Osteoblast (primary cell): ENCODE measurements around the gene C20orf204. TPM values are rescaled to one million over a fixed set of nuclear protein-coding genes. Genes with fewer than 3 reads are reported as not detected.
A peak's percentile ranks its signal among the peaks of the same experiment; 100 is the strongest.

Experiments
- DNase-seq: peaks from one replicate; pipeline ENCODE4 v3.0.0; 2011; ENCODE audit warnings: low spot score, mixed read lengths; ENCODE audit not compliant: insufficient read length; ENCODE audit errors: missing footprints
- H2AFZ ChIP-seq: 2 replicates; pipeline ENCODE4 v1.6.0; 2011; ENCODE audit warnings: mild to moderate bottlenecking, low read length
- H3K27ac ChIP-seq: 2 replicates; pipeline ENCODE4 v1.5.1; 2011; ENCODE audit warnings: mild to moderate bottlenecking, low read depth, low read length, moderate library complexity
- H3K27me3 ChIP-seq: 2 replicates; pipeline ENCODE4 v1.6.0; 2012; ENCODE audit warnings: mild to moderate bottlenecking, control low read depth, inconsistent platforms, low read length, moderate library complexity; ENCODE audit not compliant: insufficient read depth
- H3K36me3 ChIP-seq: 2 replicates; pipeline ENCODE4 v1.5.1; 2011; ENCODE audit warnings: mild to moderate bottlenecking, low read length, control low read depth, moderate library complexity; ENCODE audit not compliant: insufficient read depth
- H3K4me1 ChIP-seq: 2 replicates; pipeline ENCODE4 v1.5.1; 2011; ENCODE audit warnings: mild to moderate bottlenecking, low read length, control low read depth, moderate library complexity; ENCODE audit not compliant: insufficient read depth
- H3K4me2 ChIP-seq: 2 replicates; pipeline ENCODE4 v1.6.0; 2011; ENCODE audit warnings: mild to moderate bottlenecking, low read length; ENCODE audit not compliant: insufficient read depth
- H3K4me3 ChIP-seq: fragments of 200-600 bp; sonication (generic); 3 replicates; pipeline ENCODE4 v1.5.1; 2012; ENCODE audit warnings: mild to moderate bottlenecking, low read length, inconsistent platforms; ENCODE audit not compliant: insufficient read depth
- H3K79me2 ChIP-seq: 2 replicates; pipeline ENCODE4 v1.6.0; 2012; ENCODE audit warnings: mild to moderate bottlenecking, low read length, control low read depth, inconsistent platforms; ENCODE audit not compliant: insufficient read depth
- H3K9me3 ChIP-seq: 2 replicates; pipeline ENCODE4 v1.5.1; 2011; ENCODE audit warnings: low read depth, low read length, control low read depth
- H4K20me1 ChIP-seq: 2 replicates; pipeline ENCODE4 v1.6.0; 2012; ENCODE audit warnings: mild to moderate bottlenecking, low read length, control low read depth; ENCODE audit not compliant: insufficient read depth
- total RNA-seq: library from RNA; depleted of rRNA; stranded (reverse); fragments of >200 nt; gene quantifications from 2 replicates; pipeline ENCODE4 v1.2.3, GENCODE V29; 2012
- TF ChIP-seq, protein P1 (sequence below): IDR thresholded peaks from 2 replicates; pipeline ENCODE4 v1.5.1; 2011; ENCODE audit warnings: mild to moderate bottlenecking, low read depth, low read length, moderate library complexity; ENCODE audit errors: extremely low read depth

C20orf204 gene
- total RNA-seq, 1 donor: 1.1 TPM

GRCh38 chr20:64067733-64068307 lies 31.8 kb downstream of the C20orf204 start:
- Histone ChIP-seq H2AFZ (no peak overlapping the region), H3K27me3 (no peaks in the 10 kb centered on the region), H3K4me2 (no peak overlapping the region), H3K36me3 (no peaks in the 10 kb centered on the region), H4K20me1 (peaks cover 39% of the 10 kb centered on the region), H3K79me2 (no peaks in the 10 kb centered on the region), H3K4me3 (no peak overlapping the region), H3K9me3 (no peaks in the 10 kb centered on the region), H3K4me1 (peaks cover 21% of the 10 kb centered on the region), H3K27ac (no peak overlapping the region)
- TF ChIP-seq, protein P1, sequence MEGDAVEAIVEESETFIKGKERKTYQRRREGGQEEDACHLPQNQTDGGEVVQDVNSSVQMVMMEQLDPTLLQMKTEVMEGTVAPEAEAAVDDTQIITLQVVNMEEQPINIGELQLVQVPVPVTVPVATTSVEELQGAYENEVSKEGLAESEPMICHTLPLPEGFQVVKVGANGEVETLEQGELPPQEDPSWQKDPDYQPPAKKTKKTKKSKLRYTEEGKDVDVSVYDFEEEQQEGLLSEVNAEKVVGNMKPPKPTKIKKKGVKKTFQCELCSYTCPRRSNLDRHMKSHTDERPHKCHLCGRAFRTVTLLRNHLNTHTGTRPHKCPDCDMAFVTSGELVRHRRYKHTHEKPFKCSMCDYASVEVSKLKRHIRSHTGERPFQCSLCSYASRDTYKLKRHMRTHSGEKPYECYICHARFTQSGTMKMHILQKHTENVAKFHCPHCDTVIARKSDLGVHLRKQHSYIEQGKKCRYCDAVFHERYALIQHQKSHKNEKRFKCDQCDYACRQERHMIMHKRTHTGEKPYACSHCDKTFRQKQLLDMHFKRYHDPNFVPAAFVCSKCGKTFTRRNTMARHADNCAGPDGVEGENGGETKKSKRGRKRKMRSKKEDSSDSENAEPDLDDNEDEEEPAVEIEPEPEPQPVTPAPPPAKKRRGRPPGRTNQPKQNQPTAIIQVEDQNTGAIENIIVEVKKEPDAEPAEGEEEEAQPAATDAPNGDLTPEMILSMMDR: no peak
- no peak for DNase-seq

- Histone ChIP-seq H3K36me3 (no peaks in the 10 kb centered on the region), H3K27ac (no peak overlapping the region), H4K20me1 (peaks cover 39% of the 10 kb centered on the region), H3K79me2 (no peaks in the 10 kb centered on the region), H3K4me3 (no peak overlapping the region), H3K4me1 (peaks cover 21% of the 10 kb centered on the region), H2AFZ (no peak overlapping the region), H3K9me3 (no peaks in the 10 kb centered on the region), H3K4me2 (no peak overlapping the region), H3K27me3 (no peaks in the 10 kb centered on the region)
- TF ChIP-seq, protein P1: no peak
- DNase-seq: no peak
Measured at GRCh38 chr20:64068386-64069208, 32.6 kb downstream of the C20orf204 start.

GRCh38 chr20:64069209-64069613 lies 33.2 kb downstream of the C20orf204 start:
- no peaks in the 10 kb centered on the region for H3K27me3 ChIP-seq
- TF ChIP-seq, protein P1: no peak
- no peaks in the 10 kb centered on the region for H3K79me2 ChIP-seq
- H3K36me3 ChIP-seq: no peaks in the 10 kb centered on the region
- DNase-seq: no peak
- H3K9me3 ChIP-seq: no peaks in the 10 kb centered on the region
- no peak overlapping the region for H3K4me2 ChIP-seq
- H2AFZ ChIP-seq: no peak overlapping the region
- peaks cover 15% of the 10 kb centered on the region for H3K4me1 ChIP-seq
- H3K27ac ChIP-seq: no peak overlapping the region
- H4K20me1 ChIP-seq: peaks cover 35% of the 10 kb centered on the region
- no peak overlapping the region for H3K4me3 ChIP-seq

DNA sequence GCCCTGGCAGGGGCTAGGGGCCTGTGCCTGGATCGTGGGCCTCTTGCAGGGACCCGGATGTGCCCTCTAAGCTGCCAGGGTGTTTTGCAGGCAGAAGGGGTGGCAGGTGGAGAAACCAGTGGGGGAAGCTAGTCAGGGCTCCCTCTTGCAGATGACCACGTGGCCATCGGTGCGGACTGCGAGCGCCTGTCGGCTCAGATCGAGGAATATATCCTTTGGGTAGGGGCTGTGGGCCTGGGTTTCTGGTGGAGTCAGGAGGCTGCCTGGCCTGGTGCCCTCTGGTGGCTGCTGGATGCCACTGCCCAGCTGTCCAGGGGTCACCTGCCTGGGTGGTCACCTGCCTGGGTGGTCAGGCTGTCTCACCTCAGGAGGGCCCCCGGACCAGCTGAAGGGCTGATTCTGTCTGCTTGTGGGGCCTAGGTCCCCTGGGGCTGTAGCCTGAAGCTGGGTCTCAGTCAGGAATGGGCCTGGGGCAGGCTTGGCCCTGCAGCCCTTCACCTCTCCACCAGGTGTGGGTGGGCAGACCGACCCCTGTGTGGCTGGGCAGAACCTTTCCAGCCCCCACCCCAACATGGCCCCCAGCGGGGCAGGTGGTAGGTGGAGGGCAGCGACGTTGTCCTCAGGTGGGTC lies 33.7 kb downstream of the C20orf204 start:
- H3K36me3 ChIP-seq: no peaks in the 10 kb centered on the region
- H3K4me3 ChIP-seq: no peak overlapping the region
- H3K27me3 ChIP-seq: no peaks in the 10 kb centered on the region
- H3K4me1 ChIP-seq: peaks cover 10% of the 10 kb centered on the region
- TF ChIP-seq, protein P1: peak; percentile 64
- H4K20me1 ChIP-seq: peaks cover 31% of the 10 kb centered on the region
- no peak overlapping the region for H3K4me2 ChIP-seq
- DNase-seq: peak; percentile 97
- H2AFZ ChIP-seq: no peak overlapping the region
- no peaks in the 10 kb centered on the region for H3K79me2 ChIP-seq
- H3K27ac ChIP-seq: no peak overlapping the region
- no peaks in the 10 kb centered on the region for H3K9me3 ChIP-seq
